Endodermal cell (in vitro differentiated cells): Measurements from ENCODE around the gene PRR36. TPM values are rescaled to one million over a fixed set of nuclear protein-coding genes. Genes with fewer than 3 reads are reported as not detected.

ENCODE experiments used
- DNase-seq: peaks from one replicate; pipeline ENCODE4 v3.0.0-alpha.2; 2017
- H3K27ac ChIP-seq: 2 replicates; pipeline ENCODE4 v1.5.1; 2013; ENCODE audit warnings: mild to moderate bottlenecking, low read depth, low read length, moderate library complexity
- H3K27me3 ChIP-seq: 2 replicates; pipeline ENCODE4 v1.6.1; 2013; ENCODE audit warnings: mild to moderate bottlenecking, low read length, moderate library complexity; ENCODE audit not compliant: insufficient read depth, control insufficient read depth, poor library complexity, severe bottlenecking
- H3K36me3 ChIP-seq: 2 replicates; pipeline ENCODE4 v1.7.0; 2013; ENCODE audit warnings: mild to moderate bottlenecking, low read length, moderate library complexity; ENCODE audit not compliant: control insufficient read depth, insufficient read depth
- H3K4me1 ChIP-seq: one replicate; pipeline ENCODE4 v1.7.0; 2013; ENCODE audit warnings: low read length; ENCODE audit not compliant: control insufficient read depth, insufficient read depth
- H3K4me3 ChIP-seq: 2 replicates; pipeline ENCODE4 v1.5.1; 2013; ENCODE audit warnings: mild to moderate bottlenecking, low read length, moderate library complexity
- H3K9ac ChIP-seq: 2 replicates; pipeline ENCODE4 v1.6.1; 2013; ENCODE audit warnings: mild to moderate bottlenecking, low read length, moderate library complexity; ENCODE audit not compliant: poor library complexity, severe bottlenecking; ENCODE audit errors: extremely low read depth
- H3K9me3 ChIP-seq: 2 replicates; pipeline ENCODE4 v1.6.1; 2013; ENCODE audit warnings: mild to moderate bottlenecking, low read length, moderate library complexity; ENCODE audit not compliant: control insufficient read depth
- H3K27ac Mint-ChIP-seq: 2 replicates; pipeline ENCODE4 v1.8.0; 2020; ENCODE audit warnings: mixed read lengths
- H3K27me3 Mint-ChIP-seq: 2 replicates; pipeline ENCODE4 v1.8.0; 2021; ENCODE audit warnings: mild to moderate bottlenecking, mixed read lengths; ENCODE audit not compliant: insufficient read depth
- H3K36me3 Mint-ChIP-seq: 2 replicates; pipeline ENCODE4 v1.8.0; 2020; ENCODE audit warnings: low read depth, mixed read lengths
- H3K4me1 Mint-ChIP-seq: 2 replicates; pipeline ENCODE4 v1.8.0; 2020; ENCODE audit warnings: mixed read lengths
- H3K4me3 Mint-ChIP-seq: 2 replicates; pipeline ENCODE4 v1.8.0; 2020; ENCODE audit warnings: mild to moderate bottlenecking, moderate library complexity, mixed read lengths
- H3K9me3 Mint-ChIP-seq: 2 replicates; pipeline ENCODE4 v1.8.0; 2020; ENCODE audit warnings: mild to moderate bottlenecking, mixed read lengths
- CTCF ChIP-seq: fragments of 200-600 bp; sonication (generic); conservative IDR thresholded peaks from 2 replicates; pipeline ENCODE4 v1.5.0; 2021; ENCODE audit warnings: antibody characterized with exemption, mild to moderate bottlenecking
- WGBS, 2 experiments: methylation state at CpG; one replicate each; pipeline versions ENCODE4 v1.1.5 to v1.1.7; 2013; ENCODE audit warnings: missing lambda C conversion rate in 2 of 2, mixed read lengths in 1 of 2; ENCODE audit not compliant: insufficient coverage in 1 of 2, insufficient read length in 1 of 2; 5-methylcytosine and 5-hydroxymethylcytosine counted together
- total RNA-seq, 2 donors: library from RNA; stranded (reverse); fragmentation: NEBNext Ultra II Directional in 1 of 2; extraction: Animal tissue kit (Norgen Biotek cat#: 25700) in 1 of 2; gene quantifications; 2 replicates in 1 of 2; 3 replicates in 1 of 2; pipeline ENCODE4 v1.2.1, GENCODE V29; 2021

PRR36 gene
- total RNA-seq, 2 donors from 2014 or later, result 9.5 to 20.2 TPM

DNA sequence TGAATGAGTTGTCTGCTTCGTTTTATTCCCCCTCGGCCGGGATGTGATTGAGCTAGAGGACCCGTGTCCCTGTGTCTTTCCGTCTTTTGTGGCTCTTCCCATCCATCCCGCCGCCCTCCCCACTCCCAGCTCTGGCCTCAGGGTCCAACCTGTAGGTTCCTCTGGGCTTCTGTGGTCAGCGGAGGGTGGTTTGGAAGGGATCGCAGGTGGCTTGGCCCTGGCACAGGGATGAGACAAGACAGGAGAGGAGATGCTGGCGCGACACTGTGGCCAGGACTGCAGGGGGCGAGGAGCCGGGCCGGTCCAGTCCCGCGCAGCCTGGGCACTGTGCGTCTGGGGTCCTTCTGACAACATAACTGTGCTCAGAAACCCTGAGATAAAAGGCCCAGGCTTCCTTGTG is 42.2 kb downstream of the PRR36 start:
- DNase-seq, result no peak
- Histone ChIP-seq H3K27me3 (peaks cover 22% of the 10 kb centered on the region), H3K9ac (no peak overlapping the region), H3K9me3 (no peaks in the 10 kb centered on the region), H3K4me3 (no peak overlapping the region), H3K36me3 (no peaks in the 10 kb centered on the region), H3K4me1 (no peaks in the 10 kb centered on the region), H3K27ac (no peak overlapping the region)
- Mint-ChIP-seq H3K4me1 (peaks cover 7% of the 10 kb centered on the region), H3K27me3 (peaks cover 56% of the 10 kb centered on the region), H3K27ac (no peak overlapping the region), H3K36me3 (no peaks in the 10 kb centered on the region), H3K9me3 (no peaks in the 10 kb centered on the region), H3K4me3 (peak overlapping the region; percentile 58)
- 90 to 92% methylated on average over 11 to 17 of the region's 17 CpGs for WGBS, 2 experiments
- TF ChIP-seq CTCF, result no peak

- Histone ChIP-seq H3K36me3 (no peaks in the 10 kb centered on the region), H3K27ac (no peak overlapping the region), H3K27me3 (peaks cover 27% of the 10 kb centered on the region), H3K4me3 (no peak overlapping the region), H3K4me1 (no peaks in the 10 kb centered on the region), H3K9ac (no peak overlapping the region), H3K9me3 (no peaks in the 10 kb centered on the region)
- H3K4me1 Mint-ChIP-seq, result peaks cover 7% of the 10 kb centered on the region
- H3K36me3 Mint-ChIP-seq, result no peaks in the 10 kb centered on the region
- peak; percentile 65 for TF ChIP-seq CTCF
- no peak overlapping the region for H3K27ac Mint-ChIP-seq
- peak overlapping the region; percentile 58 for H3K4me3 Mint-ChIP-seq
- WGBS, 2 experiments, result 44 to 58% methylated on average over 5 to 10 of the region's 10 CpGs
- H3K27me3 Mint-ChIP-seq, result peaks cover 61% of the 10 kb centered on the region
- DNase-seq, result peak; percentile 86
- no peaks in the 10 kb centered on the region for H3K9me3 Mint-ChIP-seq
Measured at GRCh38 chr19:7831452-7831851, 42.7 kb downstream of the PRR36 start.

- H3K4me3 Mint-ChIP-seq, result peak overlapping the region; percentile 58
- Histone ChIP-seq H3K4me3 (peak overlapping the region; percentile 64), H3K4me1 (no peaks in the 10 kb centered on the region), H3K9ac (no peak overlapping the region), H3K36me3 (no peaks in the 10 kb centered on the region), H3K27me3 (peaks cover 32% of the 10 kb centered on the region), H3K9me3 (no peaks in the 10 kb centered on the region), H3K27ac (no peak overlapping the region)
- no peak overlapping the region for H3K27ac Mint-ChIP-seq
- no peaks in the 10 kb centered on the region for H3K36me3 Mint-ChIP-seq
- DNase-seq, result no peak
- no peak for TF ChIP-seq CTCF
- peaks cover 65% of the 10 kb centered on the region for H3K27me3 Mint-ChIP-seq
- 54% methylated on average over 7 of the region's 7 CpGs; no CpG with 5 or more reads in 1 of the 2 experiments for WGBS, 2 experiments
- no peaks in the 10 kb centered on the region for H3K9me3 Mint-ChIP-seq
- H3K4me1 Mint-ChIP-seq, result peaks cover 7% of the 10 kb centered on the region
Measured at GRCh38 chr19:7830823-7831222, 43.4 kb downstream of the PRR36 start.
